ENCODE measurements around the gene NPRL2.

DNA sequence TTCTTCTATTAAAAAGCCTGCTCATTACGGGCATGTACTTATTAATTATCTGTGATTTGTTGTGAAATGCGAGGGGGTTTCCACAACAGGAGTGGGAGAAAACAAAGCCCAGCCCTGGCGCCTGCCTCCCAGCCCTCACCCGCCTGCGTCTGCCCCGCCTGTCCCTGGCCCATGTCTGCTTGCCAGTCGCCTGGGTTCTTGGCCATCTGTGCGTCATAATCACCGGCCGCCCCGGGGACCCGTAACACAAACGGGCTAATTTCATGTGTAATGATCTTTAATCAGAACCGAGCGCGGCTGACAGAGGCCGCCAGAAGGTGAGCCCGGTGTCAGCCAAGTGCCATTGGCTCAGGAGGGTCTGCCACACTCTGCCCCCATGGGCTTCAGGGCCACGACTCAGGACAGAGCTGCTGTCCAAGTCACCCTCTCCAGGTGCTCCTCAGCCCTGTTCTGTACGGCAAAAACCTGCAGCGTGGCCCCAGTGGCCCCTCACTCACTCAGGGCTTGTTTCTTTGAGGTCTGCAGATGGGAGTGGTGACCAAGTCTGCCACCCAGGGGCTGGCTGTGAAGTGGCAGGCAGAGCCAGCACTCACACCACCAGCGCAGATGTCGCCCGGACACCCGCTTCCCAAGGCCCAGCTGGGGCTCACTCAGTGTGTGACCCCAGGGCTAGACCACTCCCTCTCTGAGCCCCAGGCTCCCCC, 37.6 kb upstream of the NPRL2 start:
- TF ChIP-seq, protein P1, sequence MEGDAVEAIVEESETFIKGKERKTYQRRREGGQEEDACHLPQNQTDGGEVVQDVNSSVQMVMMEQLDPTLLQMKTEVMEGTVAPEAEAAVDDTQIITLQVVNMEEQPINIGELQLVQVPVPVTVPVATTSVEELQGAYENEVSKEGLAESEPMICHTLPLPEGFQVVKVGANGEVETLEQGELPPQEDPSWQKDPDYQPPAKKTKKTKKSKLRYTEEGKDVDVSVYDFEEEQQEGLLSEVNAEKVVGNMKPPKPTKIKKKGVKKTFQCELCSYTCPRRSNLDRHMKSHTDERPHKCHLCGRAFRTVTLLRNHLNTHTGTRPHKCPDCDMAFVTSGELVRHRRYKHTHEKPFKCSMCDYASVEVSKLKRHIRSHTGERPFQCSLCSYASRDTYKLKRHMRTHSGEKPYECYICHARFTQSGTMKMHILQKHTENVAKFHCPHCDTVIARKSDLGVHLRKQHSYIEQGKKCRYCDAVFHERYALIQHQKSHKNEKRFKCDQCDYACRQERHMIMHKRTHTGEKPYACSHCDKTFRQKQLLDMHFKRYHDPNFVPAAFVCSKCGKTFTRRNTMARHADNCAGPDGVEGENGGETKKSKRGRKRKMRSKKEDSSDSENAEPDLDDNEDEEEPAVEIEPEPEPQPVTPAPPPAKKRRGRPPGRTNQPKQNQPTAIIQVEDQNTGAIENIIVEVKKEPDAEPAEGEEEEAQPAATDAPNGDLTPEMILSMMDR (IDR thresholded peaks at IDR 0.05): peak in 6 of 7 experiments; percentile 26 to 61 (median 54)
- TF ChIP-seq POLR2A (IDR thresholded peaks at IDR 0.05): no peak

All from body of pancreas (tissue), 4 donors.